ENCODE results near the gene TDRD12.
"Not testable (repeated sequence)": the region's sequence is repeated elsewhere in the genome, so short reads cannot be mapped to it uniquely, and the experiment has no call there.

DNA sequence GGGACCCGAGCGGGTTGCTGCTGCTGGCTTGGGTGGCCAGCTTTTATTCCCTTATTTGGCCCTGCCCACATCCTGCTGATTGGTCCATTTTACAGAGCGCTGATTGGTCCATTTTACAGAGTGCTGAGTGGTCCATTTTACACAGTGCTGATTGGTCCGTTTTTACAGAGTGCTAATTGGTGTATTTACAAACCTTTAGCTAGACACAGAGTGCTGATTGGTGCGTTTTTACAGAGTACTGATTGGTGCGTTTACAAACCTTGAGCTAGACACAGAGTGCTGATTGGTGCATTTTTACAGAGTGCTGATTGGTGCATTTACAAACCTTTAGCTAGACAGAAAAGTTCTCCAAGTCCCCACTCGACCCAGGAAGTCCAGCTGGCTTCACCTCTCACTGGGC, 19.4 kb upstream of the TDRD12 start:
- TF ChIP-seq, protein P1, sequence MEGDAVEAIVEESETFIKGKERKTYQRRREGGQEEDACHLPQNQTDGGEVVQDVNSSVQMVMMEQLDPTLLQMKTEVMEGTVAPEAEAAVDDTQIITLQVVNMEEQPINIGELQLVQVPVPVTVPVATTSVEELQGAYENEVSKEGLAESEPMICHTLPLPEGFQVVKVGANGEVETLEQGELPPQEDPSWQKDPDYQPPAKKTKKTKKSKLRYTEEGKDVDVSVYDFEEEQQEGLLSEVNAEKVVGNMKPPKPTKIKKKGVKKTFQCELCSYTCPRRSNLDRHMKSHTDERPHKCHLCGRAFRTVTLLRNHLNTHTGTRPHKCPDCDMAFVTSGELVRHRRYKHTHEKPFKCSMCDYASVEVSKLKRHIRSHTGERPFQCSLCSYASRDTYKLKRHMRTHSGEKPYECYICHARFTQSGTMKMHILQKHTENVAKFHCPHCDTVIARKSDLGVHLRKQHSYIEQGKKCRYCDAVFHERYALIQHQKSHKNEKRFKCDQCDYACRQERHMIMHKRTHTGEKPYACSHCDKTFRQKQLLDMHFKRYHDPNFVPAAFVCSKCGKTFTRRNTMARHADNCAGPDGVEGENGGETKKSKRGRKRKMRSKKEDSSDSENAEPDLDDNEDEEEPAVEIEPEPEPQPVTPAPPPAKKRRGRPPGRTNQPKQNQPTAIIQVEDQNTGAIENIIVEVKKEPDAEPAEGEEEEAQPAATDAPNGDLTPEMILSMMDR (IDR thresholded peaks at IDR 0.05), result not testable (repeated sequence)
- not testable (repeated sequence) for TF ChIP-seq POLR2A (IDR thresholded peaks at IDR 0.05)
